NCI-H2081 (cell line): ENCODE data around the gene ELAVL2.
"Not testable (repeated sequence)": the region's sequence is repeated elsewhere in the genome, so short reads cannot be mapped to it uniquely, and the experiment has no call there.

ENCODE experiments used
- DNase-seq, 2 experiments: peaks; one replicate each; lab custom pipeline; 2025; lab: John Stamatoyannopoulos, UW

ELAVL2 gene

DNA sequence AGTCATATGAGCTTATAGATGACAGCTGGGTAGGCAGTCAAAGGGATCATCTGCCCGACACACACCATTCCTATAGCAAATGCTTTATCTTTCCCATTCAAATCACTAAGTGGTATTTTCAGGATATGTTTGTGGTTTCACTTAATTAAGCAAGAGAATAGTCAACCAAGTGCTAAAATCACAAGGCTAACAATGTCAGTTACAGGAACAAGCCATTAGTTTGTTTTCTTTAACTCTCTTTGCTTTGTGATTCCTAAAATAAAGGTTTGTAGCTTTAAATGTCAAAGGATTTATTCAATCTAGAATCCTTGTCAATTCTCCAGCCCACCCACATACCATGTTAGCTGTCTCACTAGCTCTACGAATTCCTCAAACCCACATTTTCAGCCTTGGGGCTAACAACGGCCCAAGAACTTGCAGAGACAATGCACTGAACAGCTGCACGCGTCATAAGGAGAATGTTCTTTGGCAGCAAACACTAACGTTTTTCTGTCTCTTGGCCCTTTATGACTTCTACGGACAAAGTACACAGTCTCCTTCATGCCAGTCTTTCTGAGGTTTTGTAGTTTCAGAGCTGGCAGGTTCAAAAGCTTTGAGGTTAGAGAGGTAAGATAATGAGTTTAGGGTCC lies 56.6 kb downstream of the ELAVL2 start:
- DNase-seq, result no peak

DNA sequence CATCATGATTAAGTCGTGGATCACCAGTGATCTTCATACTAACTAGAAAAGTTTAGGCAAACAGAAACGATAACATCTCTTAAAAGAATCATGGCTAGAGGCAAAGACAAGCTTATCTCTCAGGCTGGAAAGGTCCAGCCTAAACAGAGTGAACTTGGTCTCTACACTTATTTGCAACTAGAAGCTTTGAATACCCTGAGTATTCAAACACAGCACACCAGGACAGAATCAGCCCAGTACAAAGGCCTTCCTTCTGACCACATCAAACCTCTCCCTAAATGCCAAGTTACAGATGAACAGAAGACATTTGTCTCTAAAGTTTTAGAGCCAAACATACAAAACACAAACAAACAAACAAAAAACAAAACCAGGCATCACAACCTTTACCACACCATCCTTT lies 57.2 kb downstream of the ELAVL2 start:
- DNase-seq, result no peak

DNA sequence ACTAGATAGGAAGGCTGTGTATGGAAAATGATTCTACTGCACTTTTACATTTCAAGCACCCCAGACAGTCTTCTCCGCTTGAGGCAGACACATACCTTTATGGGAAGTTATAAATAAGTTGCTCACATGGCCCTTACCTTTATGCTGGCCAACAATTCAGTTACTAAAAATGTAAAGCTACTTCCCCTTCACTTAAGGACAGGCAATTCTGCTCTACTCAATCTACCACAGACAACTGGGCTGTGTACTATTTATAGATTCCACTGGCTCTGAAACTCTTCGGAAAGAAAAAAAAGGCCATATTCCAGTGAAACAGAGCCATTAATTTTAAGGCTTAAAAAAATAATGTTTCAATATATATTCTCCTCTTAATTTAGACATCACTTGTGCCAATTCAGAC lies 59.4 kb downstream of the ELAVL2 start:
- no peak for DNase-seq

DNA sequence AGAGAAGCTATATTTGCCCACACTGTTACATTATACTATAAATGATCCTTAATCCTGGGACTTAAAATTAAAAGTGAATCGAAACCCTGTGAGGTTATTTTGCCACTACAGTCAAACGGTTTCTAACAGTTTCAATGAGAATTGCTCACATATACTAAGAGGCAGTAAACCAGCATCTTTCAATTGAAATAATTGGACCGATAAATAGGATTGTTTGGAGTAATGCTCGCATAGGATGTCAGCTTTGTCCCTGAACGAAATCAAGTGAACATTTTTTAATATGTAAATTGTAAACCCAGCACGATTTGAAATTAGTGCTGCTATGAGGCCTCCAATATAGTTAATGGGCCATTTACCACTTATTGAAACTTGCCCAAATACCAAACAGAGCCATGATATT lies 60.5 kb downstream of the ELAVL2 start:
- DNase-seq, result no peak

DNA sequence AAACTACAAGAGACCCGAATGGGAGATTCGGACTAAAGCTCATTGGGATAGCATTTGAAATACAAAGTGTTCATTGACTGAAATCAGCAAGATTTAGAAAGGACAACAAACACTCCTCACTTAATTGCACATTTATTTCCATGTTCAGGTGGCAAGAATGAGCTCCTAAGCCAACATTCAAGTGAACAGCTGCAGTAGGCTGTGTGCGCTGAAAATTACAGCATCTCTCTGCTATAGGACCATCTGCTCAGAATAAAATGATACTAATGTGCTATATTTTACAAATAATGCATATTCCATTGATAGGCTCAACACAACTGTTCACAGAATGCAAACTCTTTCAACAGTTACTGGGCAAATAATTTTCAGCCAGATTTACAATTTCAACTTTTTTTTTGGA lies 61.8 kb downstream of the ELAVL2 start:
- no peak for DNase-seq

DNA sequence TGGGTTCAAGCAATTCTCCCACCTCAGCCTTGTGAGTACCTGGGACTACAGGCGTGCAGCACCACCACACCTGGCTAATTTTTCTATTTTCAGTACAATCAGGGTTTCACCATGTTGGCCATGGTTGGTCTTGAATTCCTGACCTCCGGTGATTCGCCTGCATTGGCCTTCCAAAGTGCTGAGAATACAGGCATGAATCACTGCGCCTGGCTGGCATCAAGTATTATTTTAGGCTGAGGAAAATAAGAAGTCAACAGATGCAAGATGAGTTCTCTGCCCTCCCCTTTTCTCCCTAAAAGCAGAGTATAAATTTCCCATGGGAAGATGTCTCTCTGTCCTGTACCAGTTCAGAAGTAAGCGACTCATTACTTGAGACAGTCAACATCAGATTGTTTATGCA lies 71.5 kb downstream of the ELAVL2 start:
- no peak for DNase-seq

DNA sequence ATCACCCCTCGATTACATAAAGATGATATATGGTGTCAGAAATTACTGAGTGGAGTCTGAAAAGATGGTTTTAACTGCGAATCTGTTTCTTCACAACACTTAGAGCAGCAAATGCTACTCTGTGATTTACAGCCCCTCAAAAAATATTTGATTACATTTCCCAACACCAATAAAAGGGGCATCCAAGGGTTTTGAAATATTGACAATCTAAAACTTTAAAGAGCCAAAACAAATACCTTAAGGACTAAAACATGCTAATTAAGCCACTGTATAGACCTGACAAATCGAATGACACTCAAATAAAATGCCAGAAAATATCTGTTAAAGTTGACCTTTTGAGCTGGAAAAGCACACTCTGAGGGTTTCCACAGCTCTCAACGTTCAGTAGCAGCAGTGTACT lies 73.2 kb downstream of the ELAVL2 start:
- DNase-seq, result no peak

DNA sequence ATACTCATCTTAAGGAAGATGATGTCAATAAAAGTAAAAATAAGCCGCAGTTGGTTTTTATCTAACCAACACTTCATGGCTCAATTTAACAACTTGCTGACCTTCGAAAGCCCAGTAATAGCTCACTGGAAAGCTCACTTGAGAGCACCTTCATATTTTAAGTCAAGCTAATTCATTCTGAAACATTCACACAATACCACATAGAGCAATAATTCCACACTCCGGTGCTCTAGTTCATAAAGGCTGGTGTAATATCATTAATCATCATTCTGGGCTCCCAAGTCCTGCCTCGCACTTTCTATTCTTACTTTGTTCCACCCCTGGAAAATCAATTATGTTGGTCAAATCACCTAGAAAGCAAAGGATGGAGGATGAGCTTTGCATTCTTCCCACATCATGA lies 74.4 kb downstream of the ELAVL2 start:
- no peak for DNase-seq

DNA sequence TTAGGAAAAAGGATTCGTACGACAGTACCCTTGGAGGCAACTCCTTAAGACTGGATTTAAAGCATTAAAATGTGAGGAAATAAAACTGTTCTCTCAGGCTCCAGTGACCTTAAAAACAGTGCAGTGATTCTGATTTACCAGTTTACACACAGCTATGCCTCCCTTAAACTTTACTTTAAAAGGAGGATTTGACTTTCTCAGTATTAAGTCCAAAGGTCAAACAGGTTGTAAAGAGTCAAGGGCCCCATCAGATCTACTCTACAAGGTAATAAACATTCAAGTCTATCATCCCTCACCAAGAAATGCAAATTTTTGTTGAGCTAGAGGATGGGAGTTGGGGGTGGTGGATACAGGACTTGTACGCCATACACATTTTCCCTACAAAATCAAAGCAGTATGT lies 75.2 kb downstream of the ELAVL2 start:
- no peak for DNase-seq

DNA sequence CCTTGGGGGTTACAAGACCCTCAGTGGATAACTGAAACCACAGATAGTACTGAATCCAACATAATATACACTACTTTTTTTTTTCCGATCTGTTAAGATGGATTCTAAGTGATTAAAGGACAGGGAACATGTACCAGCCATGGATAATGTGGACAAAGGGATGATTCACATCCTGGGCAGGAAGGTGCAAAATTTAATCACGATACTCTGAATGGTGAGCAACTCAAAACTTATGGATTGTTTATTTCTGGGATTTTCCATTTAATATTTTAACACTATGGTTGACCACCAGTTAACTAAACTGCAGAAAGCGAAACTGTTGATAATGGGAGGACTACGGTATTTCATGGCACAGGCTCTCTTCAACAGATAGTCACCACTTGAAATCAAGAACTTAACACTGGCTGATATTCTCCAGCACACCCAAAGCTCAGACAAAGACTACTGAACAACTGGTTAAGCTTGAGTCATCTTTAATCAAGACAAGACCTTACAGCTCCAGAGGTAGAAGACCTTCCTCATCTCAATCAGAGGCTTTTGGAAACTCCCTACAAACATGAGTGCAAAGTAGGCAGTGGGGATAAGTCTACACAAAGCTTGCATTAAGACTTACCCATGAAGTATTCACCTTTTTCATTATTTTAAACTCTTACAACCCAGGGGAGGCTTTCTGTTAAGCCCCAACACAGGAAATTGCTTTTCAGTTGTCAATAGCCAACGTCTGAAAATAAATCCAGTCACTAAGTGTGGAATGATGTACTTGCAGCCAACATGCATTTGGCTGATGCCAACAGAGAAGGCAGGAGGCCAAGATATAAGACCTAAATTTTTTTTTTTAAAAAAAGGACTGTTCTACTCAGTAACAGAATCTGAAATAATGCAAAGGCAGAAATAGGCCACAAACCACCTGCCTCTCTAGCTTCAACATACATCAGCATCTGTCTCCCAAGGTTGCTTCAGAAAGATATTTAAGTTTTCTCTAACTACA lies 78.7 kb downstream of the ELAVL2 start:
- DNase-seq, result no peak

DNA sequence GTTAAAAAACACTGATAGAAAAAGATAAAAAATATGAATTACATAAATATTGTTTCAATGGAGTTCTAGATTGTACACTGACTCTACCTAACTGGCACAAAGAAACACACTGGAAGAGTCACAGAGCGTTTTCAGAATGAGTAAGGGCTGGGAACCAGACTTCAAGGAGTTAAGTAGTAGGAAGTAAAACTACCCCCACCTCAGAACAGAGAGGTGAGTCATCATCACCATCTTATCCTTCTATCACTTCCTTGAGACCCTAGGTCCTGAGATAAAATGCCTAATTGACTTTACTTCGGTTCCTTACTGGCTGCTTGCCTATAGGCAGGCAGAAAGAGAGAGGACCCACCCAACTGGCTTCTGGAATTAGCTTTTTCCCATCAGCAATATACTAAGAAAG lies 79.7 kb downstream of the ELAVL2 start:
- no peak for DNase-seq

DNA sequence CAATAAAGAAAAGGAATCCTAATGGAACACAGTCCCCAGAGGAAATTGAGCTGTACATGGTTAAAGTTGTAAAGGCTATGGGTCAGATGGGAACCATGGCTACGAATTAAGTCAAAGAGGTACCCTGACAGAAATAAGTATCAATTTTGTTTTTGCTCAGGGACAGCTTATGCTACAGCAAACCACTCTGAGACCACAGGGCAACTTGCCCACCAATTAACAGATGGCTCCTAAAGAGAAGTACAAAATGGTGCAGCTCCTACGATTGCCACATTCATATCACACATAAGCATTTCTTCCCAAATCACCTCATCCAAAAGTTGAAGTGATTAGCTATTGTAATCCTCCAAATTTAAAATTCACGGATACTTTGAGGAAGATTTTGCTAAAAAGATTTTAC lies 83.0 kb downstream of the ELAVL2 start:
- DNase-seq, result no peak

DNA sequence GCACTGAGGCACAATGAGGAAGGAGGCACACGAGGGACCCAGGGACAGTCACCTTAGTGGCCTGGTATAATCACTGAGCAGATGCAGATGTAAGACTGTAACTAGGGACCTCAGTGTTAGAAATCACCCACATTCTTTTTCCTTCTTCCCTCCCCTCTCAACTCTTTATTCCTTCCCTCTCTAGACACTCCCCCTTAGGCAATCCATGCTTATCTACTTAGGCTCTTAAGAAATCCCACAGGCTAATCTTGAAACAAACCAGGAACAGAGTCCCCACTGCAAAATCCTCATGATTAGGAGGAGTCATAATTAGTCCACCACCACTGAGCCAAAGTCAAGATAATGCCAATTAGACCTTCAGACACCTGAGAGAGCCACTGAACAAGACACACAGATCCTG lies 84.7 kb downstream of the ELAVL2 start:
- no peak for DNase-seq

DNA sequence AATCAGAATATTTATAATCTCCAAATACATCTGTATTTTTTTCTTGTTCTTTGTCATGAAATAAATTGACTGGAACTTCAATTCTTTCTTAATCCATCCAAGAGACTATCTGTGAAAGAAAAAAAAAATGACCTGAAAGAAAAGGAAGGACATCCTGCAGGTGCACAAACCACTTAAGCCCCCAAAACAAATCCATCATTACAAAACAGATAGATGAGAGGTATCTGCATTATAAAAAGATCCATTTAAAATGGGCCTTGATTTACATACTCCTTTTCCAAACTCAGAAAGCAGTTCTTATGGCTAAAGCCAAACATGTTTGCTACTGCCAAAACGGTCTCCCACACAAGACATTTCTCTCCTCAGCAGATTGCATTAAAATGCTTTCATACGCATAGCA lies 85.5 kb downstream of the ELAVL2 start:
- DNase-seq, result no peak

DNA sequence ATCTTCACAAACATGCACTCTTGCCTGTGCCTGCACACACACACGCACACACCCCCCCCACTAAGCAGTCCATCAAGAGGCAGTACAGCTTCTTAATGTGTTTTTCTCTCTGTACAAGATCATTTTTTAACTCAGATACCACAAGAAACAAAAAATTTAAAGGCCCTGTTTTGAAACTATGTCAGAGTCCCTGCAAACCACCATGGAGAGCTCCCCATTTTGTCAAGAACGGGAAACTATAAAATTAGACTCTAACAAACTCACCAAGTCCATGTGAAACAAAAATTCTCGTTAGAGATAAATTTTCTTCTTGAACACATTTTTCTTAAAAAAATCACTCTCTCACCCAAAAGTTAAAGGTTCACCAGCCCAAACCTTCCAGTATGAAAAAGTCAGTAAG lies 86.3 kb downstream of the ELAVL2 start:
- DNase-seq, result no peak

DNA sequence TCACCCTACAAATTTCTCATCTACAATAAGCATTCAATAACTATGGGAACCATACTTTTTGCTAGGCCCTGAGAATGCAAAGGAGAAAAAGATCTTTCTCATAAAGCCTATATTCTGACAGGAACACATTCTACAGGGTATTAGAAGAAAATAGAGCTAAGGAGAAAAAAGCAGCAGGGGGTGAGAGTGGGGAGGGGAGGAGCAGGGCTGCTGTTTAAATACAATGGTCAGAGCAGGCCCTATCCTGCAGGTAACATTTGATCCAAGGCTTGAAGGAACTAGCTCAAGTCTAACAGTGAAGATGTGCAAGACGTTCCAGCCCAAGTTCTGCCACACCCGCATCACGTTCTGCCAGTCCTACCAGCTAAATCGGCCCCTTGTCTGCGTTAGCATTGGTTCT lies 89.7 kb downstream of the ELAVL2 start:
- no peak for DNase-seq

DNA sequence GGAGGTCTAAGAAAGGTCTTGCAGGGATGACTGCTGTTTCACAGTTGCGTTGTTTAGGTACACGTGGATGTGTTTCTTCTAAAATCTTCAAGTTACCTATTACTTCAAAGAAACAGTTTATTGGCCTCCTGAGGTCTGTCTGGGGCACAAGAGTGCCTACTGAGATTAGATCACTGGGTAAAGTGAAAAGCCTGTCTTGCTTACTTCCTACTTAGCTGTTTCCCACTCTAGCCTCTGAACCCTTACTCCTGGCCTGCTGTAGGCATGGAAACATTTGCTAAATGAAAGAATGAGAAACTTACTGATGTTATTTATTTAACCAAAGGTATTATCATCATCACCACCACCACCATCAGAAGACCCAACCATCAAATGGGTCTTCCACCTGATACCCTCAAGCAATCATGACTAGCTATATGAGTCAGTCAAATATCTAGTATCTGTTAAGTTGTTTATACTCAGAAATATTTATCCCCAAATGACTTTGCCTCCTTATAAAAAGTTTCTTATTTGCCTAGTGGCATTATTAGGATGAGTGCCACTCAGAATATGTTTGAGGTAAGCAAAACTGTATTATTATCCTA lies 92.5 kb downstream of the ELAVL2 start:
- DNase-seq, result no peak

DNA sequence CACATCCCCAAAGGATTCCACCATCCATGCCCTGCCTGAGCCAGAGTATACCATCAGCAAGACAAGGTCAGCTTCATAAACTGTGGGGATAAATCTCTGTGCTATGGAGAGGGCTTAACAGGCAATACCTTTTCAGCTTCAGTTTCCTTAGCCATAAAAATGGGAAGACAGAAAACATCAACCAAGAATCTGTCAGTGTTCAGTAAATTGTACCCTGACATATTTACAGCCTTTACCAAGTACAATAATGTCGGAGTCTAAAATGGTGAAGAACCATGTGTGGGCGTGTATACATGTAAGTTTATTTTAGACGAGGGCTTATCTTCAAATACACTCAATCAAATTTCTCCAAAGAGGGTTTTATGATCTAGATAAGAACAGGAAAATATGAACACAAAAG lies 94.7 kb downstream of the ELAVL2 start:
- no peak for DNase-seq

DNA sequence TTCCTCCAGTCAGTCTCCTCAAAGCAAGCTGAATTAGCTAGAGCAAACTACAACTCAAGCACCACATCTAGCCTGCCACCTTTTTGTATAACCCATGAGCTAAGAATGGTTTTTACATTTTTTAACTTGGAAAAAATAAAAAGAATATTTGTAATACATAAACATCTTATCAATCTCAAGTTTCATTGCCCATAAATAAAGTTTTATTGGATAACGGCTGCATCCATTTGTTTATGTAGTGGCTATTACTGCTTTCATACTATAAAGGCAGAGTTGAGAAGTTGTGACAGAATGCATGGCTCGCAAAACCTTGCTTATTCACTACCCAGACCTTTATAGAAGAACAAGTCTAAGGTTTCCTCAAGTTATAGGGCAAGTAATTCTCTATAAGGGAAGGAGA lies 95.7 kb downstream of the ELAVL2 start:
- no peak for DNase-seq

DNA sequence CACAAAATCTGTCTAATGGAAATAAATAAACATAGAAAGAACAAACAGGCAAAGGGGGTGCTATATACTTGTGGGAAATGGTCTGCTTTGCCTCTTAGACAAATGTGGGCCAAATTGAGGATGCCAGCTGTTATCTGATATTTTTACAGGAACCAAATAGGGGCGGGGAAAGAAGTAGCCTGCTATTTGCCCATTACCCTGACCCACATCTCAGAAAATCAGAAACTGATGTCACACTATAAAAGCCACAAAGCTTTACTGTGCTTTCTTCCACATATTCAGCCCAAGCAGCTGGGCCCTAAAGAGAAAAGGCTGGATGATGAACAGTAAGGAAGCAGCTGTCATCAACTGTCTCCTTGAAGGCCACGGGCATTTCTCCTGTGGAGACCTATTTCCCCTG lies 97.3 kb downstream of the ELAVL2 start:
- DNase-seq, result no peak

DNA sequence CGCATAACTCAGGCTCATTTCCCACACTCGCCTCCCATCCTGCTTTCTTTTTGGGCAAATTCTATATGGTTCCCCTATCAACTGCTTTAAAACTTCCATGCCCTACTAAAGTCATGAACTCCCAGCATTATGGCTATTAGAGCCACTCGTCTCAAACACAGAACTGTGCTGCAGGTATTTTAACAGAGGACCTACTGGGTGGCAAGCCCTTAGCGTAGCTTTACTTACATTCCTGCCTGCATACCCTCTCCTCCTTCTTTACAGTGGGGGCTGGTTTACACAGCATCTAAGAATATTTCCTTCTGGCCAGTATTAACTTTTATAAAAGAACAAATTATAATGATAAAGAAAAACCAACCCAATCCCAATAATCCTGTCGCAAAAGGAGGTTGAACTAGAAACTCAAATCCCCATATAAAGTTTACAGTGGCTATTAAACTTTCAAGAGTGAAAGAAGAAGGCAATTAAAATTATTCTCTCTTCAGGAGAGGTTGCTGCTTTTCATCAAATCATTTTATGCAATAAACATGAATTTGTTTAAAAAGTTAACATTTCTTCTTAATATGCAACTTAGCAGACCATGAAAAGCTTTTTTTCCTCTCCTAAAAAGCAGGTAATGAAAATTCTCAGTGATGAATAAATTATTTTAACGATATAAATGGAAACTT lies 100.6 kb downstream of the ELAVL2 start:
- DNase-seq, result no peak

DNA sequence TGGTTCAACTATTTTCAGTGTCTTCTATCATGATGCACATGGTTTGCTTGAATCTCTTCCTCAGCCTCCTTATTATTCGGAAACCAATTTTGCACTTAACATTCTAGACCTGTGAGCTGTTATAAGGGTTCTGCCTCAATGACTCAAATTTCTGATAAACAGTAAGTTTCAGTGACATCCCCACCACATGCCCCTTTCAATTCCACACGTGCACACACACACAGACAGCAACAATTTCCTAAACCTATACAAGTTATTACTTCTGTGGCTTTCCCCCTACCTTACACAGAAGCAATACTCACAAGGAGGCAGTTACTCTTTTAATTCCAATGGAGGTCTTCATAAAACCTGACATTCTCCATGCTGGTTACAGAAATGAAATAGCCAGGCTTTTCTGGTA lies 102.4 kb downstream of the ELAVL2 start:
- no peak for DNase-seq

DNA sequence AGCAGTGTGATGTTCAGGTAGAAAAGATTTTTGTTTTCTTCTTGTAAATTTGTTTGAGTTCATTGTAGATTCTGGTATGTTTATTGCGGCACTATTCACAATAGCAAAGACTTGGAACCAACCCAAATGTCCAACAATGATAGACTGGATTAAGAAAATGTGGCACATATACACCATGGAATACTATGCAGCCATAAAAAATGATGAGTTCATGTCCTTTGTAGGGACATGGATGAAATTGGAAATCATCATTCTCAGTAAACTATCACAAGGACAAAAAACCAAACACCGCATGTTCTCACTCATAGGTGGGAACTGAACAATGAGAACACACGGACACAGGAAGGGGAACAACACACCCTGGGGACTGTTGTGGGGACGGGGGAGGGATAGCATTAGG lies 103.0 kb downstream of the ELAVL2 start:
- DNase-seq, result not testable (repeated sequence)
